Keratinocyte (primary cell): Measurements from ENCODE around the gene DSTYK.

Experiments
- EZH2 ChIP-seq: IDR thresholded peaks from one replicate; pipeline ENCODE4 v1.6.1; 2012; ENCODE audit warnings: inconsistent platforms, mild to moderate bottlenecking, low read length, moderate library complexity
- TF ChIP-seq, protein P1 (sequence below), 3 experiments: IDR thresholded peaks in 1 of 3; conservative IDR thresholded peaks in 1 of 3; optimal IDR thresholded peaks in 1 of 3; 2 replicates in 2 of 3; 3 replicates in 1 of 3; pipeline versions ENCODE3 to v1.5.1; 2011; ENCODE audit warnings: low read length in 3 of 3, mild to moderate bottlenecking in 3 of 3, moderate library complexity in 2 of 3, control low read depth in 1 of 3, inconsistent platforms in 1 of 3; ENCODE audit not compliant: insufficient read depth in 2 of 3; ENCODE audit errors: extremely low read depth in 1 of 3

DNA sequence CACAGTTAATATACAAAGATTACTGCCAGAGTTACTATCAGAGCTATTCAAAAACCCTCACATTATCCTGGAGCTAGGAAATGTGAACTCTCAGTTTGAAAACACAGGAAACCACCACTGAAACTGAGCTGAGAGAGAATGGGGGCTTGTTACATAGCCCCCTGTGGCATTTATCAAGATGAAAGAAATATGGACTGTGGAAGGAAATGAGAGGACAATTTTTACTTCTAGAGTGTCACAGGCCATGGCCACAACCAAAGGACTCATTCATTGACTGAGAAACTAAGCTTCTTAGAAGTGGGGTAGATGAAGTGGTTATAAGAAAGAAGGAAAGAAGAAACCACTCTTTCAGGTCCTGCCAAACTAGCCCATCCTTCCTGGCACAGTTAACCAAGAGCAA, 25.3 kb downstream of the DSTYK start:
- TF ChIP-seq EZH2 = no peak
- TF ChIP-seq, protein P1, sequence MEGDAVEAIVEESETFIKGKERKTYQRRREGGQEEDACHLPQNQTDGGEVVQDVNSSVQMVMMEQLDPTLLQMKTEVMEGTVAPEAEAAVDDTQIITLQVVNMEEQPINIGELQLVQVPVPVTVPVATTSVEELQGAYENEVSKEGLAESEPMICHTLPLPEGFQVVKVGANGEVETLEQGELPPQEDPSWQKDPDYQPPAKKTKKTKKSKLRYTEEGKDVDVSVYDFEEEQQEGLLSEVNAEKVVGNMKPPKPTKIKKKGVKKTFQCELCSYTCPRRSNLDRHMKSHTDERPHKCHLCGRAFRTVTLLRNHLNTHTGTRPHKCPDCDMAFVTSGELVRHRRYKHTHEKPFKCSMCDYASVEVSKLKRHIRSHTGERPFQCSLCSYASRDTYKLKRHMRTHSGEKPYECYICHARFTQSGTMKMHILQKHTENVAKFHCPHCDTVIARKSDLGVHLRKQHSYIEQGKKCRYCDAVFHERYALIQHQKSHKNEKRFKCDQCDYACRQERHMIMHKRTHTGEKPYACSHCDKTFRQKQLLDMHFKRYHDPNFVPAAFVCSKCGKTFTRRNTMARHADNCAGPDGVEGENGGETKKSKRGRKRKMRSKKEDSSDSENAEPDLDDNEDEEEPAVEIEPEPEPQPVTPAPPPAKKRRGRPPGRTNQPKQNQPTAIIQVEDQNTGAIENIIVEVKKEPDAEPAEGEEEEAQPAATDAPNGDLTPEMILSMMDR (optimal IDR thresholded peaks at IDR 0.05 in 1 of 3, IDR thresholded peaks at IDR 0.05 in 1 of 3, conservative IDR thresholded peaks at IDR 0.05 in 1 of 3; ENCODE audit: extremely low read depth in 1 of 3, insufficient read depth in 2 of 3, low read length in 3 of 3) = no peak
